ENCODE results near the gene DCUN1D2.

DNA sequence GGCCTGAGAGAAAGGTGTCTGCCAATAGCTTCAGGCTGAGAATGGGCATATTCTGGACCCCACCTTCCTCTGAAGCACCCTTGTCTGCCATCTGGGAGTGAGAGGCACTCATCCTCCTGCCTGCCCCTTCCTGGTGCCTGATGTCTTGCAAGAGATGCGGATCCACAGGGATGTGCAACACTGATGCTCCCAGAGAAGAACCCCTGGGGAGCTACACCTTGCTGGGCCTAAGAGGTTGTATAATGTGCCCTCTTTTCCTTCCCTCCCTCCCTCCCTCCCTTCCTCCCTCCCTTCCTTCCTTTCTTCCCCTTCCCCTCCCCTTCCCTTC is 71.8 kb downstream of the DCUN1D2 start:
- TF ChIP-seq EZH2 (IDR thresholded peaks at IDR 0.05; ENCODE audit: borderline replicate concordance, low read depth, low read length, poor library complexity, severe bottlenecking) = no peak
- TF ChIP-seq, protein P1, sequence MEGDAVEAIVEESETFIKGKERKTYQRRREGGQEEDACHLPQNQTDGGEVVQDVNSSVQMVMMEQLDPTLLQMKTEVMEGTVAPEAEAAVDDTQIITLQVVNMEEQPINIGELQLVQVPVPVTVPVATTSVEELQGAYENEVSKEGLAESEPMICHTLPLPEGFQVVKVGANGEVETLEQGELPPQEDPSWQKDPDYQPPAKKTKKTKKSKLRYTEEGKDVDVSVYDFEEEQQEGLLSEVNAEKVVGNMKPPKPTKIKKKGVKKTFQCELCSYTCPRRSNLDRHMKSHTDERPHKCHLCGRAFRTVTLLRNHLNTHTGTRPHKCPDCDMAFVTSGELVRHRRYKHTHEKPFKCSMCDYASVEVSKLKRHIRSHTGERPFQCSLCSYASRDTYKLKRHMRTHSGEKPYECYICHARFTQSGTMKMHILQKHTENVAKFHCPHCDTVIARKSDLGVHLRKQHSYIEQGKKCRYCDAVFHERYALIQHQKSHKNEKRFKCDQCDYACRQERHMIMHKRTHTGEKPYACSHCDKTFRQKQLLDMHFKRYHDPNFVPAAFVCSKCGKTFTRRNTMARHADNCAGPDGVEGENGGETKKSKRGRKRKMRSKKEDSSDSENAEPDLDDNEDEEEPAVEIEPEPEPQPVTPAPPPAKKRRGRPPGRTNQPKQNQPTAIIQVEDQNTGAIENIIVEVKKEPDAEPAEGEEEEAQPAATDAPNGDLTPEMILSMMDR (conservative IDR thresholded peaks at IDR 0.05; ENCODE audit: low read depth, low read length) = no peak
